GM13976 (cell line): ENCODE measurements around the gene WDR70.

ENCODE experiments used
- DNase-seq: peaks from one replicate; pipeline ENCODE4 v3.0.0; 2012; ENCODE audit warnings: low spot score
- in situ Hi-C: fragments of 300-500 bp; cut with MboI; formaldehyde crosslinking; loops from one replicate; pipeline ENCODE4 v1.12.0; 2022; ENCODE audit warnings: low sequenced_read_pairs, mixed read lengths, inconsistent platforms; ENCODE audit not compliant: unreplicated experiment
- TF ChIP-seq, protein P1 (sequence below): IDR thresholded peaks from 2 replicates; pipeline ENCODE4 v1.5.1; 2012; ENCODE audit warnings: borderline replicate concordance, mild to moderate bottlenecking; ENCODE audit not compliant: insufficient read depth; ENCODE audit errors: extremely low read depth, missing control alignments, control extremely low read depth

WDR70 gene

DNA sequence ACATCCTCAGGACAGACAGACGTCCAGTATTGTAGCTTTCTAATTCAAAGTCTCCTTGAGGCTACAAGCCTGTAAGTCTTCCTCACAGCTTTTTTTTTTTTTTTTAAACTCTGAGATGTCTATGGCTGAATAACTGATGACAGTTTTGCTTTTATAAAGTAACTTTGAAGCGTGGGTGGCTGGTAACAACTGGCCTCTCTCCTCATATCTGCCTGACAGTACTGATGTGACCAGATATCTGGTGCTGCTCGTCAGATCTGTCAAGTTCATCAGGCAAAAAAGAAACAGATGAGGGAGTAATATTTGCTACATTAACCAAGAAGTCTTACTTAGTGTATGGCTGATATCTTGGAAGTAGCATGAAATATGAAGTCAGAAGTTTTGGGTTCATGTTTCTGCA lies 388.1 kb downstream of the WDR70 start:
- DNase-seq: no peak
- TF ChIP-seq, protein P1, sequence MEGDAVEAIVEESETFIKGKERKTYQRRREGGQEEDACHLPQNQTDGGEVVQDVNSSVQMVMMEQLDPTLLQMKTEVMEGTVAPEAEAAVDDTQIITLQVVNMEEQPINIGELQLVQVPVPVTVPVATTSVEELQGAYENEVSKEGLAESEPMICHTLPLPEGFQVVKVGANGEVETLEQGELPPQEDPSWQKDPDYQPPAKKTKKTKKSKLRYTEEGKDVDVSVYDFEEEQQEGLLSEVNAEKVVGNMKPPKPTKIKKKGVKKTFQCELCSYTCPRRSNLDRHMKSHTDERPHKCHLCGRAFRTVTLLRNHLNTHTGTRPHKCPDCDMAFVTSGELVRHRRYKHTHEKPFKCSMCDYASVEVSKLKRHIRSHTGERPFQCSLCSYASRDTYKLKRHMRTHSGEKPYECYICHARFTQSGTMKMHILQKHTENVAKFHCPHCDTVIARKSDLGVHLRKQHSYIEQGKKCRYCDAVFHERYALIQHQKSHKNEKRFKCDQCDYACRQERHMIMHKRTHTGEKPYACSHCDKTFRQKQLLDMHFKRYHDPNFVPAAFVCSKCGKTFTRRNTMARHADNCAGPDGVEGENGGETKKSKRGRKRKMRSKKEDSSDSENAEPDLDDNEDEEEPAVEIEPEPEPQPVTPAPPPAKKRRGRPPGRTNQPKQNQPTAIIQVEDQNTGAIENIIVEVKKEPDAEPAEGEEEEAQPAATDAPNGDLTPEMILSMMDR: no peak
- in situ Hi-C loops: no loop called here

DNA sequence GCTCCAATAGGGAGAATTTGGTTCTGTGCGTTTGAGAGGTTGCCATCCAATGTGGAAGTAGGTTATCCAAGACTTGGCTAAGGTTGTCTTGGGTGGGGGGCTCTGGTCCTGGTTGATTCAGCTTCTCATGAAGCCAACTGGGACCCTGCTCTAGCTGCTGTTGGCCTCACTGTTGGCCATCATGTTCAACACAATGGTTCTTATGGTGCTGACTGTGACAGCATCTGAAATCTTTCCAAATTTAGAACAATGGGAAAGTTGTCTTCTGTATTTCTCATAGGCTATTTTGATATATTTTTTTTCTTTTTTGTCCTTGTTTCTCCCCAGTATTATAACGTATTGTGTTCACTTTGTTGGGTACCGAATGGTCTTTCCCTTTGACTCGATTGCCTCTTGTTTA lies 388.8 kb downstream of the WDR70 start:
- in situ Hi-C loops: no loop called here
- TF ChIP-seq, protein P1: no peak
- DNase-seq: no peak

DNA sequence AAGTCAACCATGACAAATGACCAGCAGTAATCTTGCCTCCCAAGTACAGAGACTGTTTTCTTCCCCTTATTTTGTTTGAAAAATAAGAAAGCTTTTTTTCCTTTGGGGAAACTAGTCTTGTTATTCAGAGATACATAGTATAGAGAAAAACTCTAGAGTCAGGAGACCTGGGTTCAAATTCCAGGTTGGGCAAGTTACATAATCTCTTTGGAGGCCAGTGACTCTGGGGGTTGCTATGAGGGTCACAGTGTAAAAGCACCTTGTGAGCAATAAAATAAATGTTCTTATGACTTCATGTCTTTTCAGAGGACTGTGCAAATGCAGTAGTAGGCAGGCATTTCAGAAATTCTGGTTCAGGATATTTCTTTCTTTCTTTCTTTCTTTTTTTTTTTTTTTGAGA lies 389.3 kb downstream of the WDR70 start:
- in situ Hi-C loops: no loop called here
- no peak for DNase-seq
- TF ChIP-seq, protein P1: no peak

DNA sequence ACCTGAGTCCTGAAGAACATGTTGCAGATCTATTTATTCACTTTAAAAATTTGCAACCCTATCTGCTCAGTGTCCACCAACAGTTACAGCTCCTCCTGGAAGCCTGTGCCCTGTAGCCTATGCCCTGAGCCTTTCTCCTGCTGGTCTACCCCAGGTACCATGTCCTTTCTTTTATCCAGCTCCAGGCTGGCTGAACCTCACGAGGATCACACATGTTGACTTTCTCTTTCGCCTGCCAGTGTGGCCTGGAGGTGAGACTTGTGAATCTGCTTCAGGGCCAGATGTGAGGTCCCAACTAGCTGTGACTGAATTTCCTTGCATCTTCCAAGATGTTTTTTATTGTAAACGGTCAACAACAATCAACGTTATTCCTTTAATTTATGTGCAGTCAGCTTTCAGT lies 390.0 kb downstream of the WDR70 start:
- TF ChIP-seq, protein P1: no peak
- no peak for DNase-seq
- in situ Hi-C loops: no loop called here

DNA sequence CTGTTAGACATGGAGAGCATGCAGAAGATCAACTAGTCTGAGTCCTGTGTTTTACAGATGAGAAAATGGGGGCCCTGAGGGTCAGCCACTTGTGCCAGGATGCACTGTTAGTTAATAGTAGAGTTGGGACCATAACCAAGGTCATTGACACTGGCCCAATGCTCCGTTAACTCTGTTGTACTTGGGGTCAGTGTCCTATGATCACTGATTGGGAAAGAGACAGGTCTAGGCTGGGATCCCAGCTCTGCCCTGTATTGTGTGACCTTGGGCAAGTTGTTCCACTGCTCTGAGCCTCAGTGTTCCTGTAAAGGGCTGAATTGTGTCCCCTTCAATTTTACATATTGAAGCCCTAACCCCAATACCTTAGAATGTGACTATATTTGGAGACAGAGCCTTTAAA lies 390.7 kb downstream of the WDR70 start:
- TF ChIP-seq, protein P1: no peak
- in situ Hi-C loops: no loop called here
- no peak for DNase-seq

DNA sequence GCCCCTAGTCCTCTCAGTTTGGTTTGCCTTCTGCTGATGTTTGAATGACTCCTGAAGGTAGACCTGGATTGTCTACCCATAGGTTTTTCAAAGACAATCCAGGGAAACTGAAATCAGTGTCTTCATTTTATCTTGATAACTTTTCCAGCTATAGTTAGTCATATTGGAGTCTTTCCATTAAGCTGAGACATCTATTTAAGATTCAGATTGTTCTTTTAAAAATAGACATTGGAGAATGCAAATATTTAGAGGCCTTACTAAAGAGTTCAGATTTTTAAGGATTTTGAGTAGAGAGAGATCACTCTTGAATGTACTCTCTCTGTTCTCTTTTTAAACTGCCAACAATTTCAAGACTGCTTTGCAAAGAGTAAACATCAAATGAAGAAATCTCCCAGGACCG lies 391.7 kb downstream of the WDR70 start:
- in situ Hi-C loops: no loop called here
- no peak for DNase-seq
- TF ChIP-seq, protein P1: no peak

DNA sequence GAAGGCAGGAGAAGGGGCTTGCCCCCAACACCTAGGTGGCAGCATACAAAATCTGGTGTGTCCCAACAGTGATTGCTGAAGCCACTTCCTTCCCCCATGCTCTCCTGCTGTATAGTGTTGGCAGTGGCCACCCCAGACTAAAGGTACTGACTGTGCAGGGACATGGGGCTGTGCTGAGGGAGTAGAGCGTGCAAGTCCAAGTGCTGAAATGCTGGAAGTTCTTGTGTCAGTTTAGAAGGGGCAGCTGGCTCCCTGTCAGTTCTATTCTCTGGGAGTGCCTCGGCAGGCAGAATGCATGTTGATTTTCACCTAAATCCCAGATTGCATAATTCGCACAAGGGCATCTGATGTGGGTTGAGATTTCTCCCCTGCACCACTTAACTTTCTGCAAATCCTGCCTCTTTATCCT lies 392.1 kb downstream of the WDR70 start:
- TF ChIP-seq, protein P1: no peak
- in situ Hi-C loops: no loop called here
- no peak for DNase-seq
